GM19463 (cell line): ENCODE data around the gene DDRGK1.
"Not testable (repeated sequence)": the region's sequence is repeated elsewhere in the genome, so short reads cannot be mapped to it uniquely, and the experiment has no call there.

Experiments used
- ATAC-seq: cut with Tn5 transposase; IDR thresholded peaks from one replicate; pipeline ENCODE4 v1.9.1; 2021; ENCODE audit warnings: mild to moderate bottlenecking, moderate library complexity; ENCODE audit not compliant: unreplicated experiment

DDRGK1 gene

GRCh38 chr20:3218307-3218988, 14.0 kb upstream of the DDRGK1 start:
- peak; percentile 66 for ATAC-seq

GRCh38 chr20:3215359-3215917, 11.0 kb upstream of the DDRGK1 start:
- not testable (repeated sequence) for ATAC-seq

- ATAC-seq, result no peak
These were observed 8.7 kb upstream of the DDRGK1 start for GRCh38 chr20:3213226-3213625.

GRCh38 chr20:3210346-3210745, 5.9 kb upstream of the DDRGK1 start:
- no peak for ATAC-seq

- ATAC-seq, result peak; percentile 17
These were observed 5.5 kb upstream of the DDRGK1 start for GRCh38 chr20:3209946-3210317.

- ATAC-seq, result peak; percentile 33
These were observed 4.9 kb upstream of the DDRGK1 start, which contains the start of gene ITPA for GRCh38 chr20:3209257-3209945. TSS of gene ITPA (plus strand) at chr20:3209498. CDS start at chr20:3209552, 54 bp downstream.

- ATAC-seq, result no peak
These were observed 4.3 kb upstream of the DDRGK1 start for GRCh38 chr20:3208786-3209256.

- ATAC-seq, result peak; percentile 13
These were observed 963 bp downstream of the DDRGK1 start for GRCh38 chr20:3203315-3204123.

GRCh38 chr20:3202965-3203314, 1.5 kb downstream of the DDRGK1 start:
- no peak for ATAC-seq

- no peak for ATAC-seq
These were observed 4.3 kb downstream of the DDRGK1 start for GRCh38 chr20:3199976-3200755.

- ATAC-seq, result no peak
These were observed 5.3 kb downstream of the DDRGK1 start for GRCh38 chr20:3199206-3199605.

GRCh38 chr20:3195590-3196237, 8.8 kb downstream of the DDRGK1 start:
- ATAC-seq, result no peak

- no peak for ATAC-seq
These were observed 9.7 kb downstream of the DDRGK1 start for GRCh38 chr20:3194617-3195280.

GRCh38 chr20:3193806-3194616, 10.5 kb downstream of the DDRGK1 start:
- ATAC-seq, result no peak

- no peak for ATAC-seq
These were observed 12.1 kb downstream of the DDRGK1 start for GRCh38 chr20:3192226-3193015.

GRCh38 chr20:3190681-3191111, 13.8 kb downstream of the DDRGK1 start:
- ATAC-seq, result no peak

GRCh38 chr20:3189561-3190131, 14.8 kb downstream of the DDRGK1 start:
- no peak for ATAC-seq
